Measurements from ENCODE around the gene LMAN2.
"Not testable (repeated sequence)": the region's sequence is repeated elsewhere in the genome, so short reads cannot be mapped to it uniquely, and the experiment has no call there.

Gene LMAN2

DNA sequence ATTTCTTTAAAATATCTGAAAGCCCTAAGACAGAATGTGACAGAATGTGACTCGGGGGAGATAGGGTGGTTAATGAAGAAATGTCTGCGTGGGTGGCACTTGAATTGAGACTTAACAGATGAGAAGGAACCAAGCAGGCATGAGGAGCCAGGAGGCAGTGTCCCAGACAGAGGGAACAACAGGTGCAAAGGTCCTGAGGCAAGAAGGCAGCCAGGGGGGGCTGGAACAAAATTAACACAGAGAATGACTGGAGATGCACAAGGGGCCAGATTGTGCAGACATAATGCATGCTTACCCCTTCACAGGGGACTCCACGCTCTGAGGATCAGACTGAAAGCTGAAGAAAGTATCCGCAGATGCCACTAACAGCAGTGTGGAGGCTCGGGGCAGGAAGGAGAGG, 1.7 kb downstream of the LMAN2 start:
- peaks cover 2% of the 10 kb centered on the region for H3K36me3 ChIP-seq (ENCODE audit: control insufficient read depth, insufficient read depth, low read length)
- H3K4me3 ChIP-seq (ENCODE audit: low read depth, low read length), result no peak overlapping the region
- H3K9me3 ChIP-seq (ENCODE audit: control insufficient read depth, insufficient read depth, low read length), result no peaks in the 10 kb centered on the region
- H3K9ac ChIP-seq (ENCODE audit: low read depth, low read length), result no peak overlapping the region
- H3K27me3 ChIP-seq (ENCODE audit: control insufficient read depth, insufficient read depth, low read length), result peaks cover 2% of the 10 kb centered on the region
- H3K4me1 ChIP-seq (ENCODE audit: control insufficient read depth, insufficient read depth, low read length), result peaks cover 5% of the 10 kb centered on the region

- Histone ChIP-seq H3K9me3 (ENCODE audit: control insufficient read depth, insufficient read depth, low read length) (no peaks in the 10 kb centered on the region), H3K4me3 (ENCODE audit: low read depth, low read length) (no peak overlapping the region), H3K27me3 (ENCODE audit: control insufficient read depth, insufficient read depth, low read length) (peaks cover 1% of the 10 kb centered on the region), H3K9ac (ENCODE audit: low read depth, low read length) (no peak overlapping the region), H3K4me1 (ENCODE audit: control insufficient read depth, insufficient read depth, low read length) (peaks cover 5% of the 10 kb centered on the region), H3K36me3 (ENCODE audit: control insufficient read depth, insufficient read depth, low read length) (peaks cover 2% of the 10 kb centered on the region)
These were observed 2.2 kb downstream of the LMAN2 start for GRCh38 chr5:177349362-177349647.

GRCh38 chr5:177347699-177348098, 3.8 kb downstream of the LMAN2 start:
- Histone ChIP-seq H3K9me3 (ENCODE audit: control insufficient read depth, insufficient read depth, low read length) (no peaks in the 10 kb centered on the region), H3K4me1 (ENCODE audit: control insufficient read depth, insufficient read depth, low read length) (peaks cover 5% of the 10 kb centered on the region), H3K9ac (ENCODE audit: low read depth, low read length) (no peak overlapping the region), H3K36me3 (ENCODE audit: control insufficient read depth, insufficient read depth, low read length) (peaks cover 2% of the 10 kb centered on the region), H3K27me3 (ENCODE audit: control insufficient read depth, insufficient read depth, low read length) (no peaks in the 10 kb centered on the region), H3K4me3 (ENCODE audit: low read depth, low read length) (no peak overlapping the region)

- H3K4me3 ChIP-seq (ENCODE audit: low read depth, low read length), result no peak overlapping the region
- peaks cover 5% of the 10 kb centered on the region for H3K4me1 ChIP-seq (ENCODE audit: control insufficient read depth, insufficient read depth, low read length)
- no peak overlapping the region for H3K9ac ChIP-seq (ENCODE audit: low read depth, low read length)
- H3K36me3 ChIP-seq (ENCODE audit: control insufficient read depth, insufficient read depth, low read length), result peaks cover 2% of the 10 kb centered on the region
- no peaks in the 10 kb centered on the region for H3K9me3 ChIP-seq (ENCODE audit: control insufficient read depth, insufficient read depth, low read length)
- H3K27me3 ChIP-seq (ENCODE audit: control insufficient read depth, insufficient read depth, low read length), result no peaks in the 10 kb centered on the region
These were observed 4.6 kb downstream of the LMAN2 start for GRCh38 chr5:177346820-177347219.

GRCh38 chr5:177344891-177345290, 6.6 kb downstream of the LMAN2 start:
- Histone ChIP-seq H3K36me3 (ENCODE audit: control insufficient read depth, insufficient read depth, low read length) (peaks cover 2% of the 10 kb centered on the region), H3K9ac (ENCODE audit: low read depth, low read length) (no peak overlapping the region), H3K9me3 (ENCODE audit: control insufficient read depth, insufficient read depth, low read length) (no peaks in the 10 kb centered on the region), H3K4me1 (ENCODE audit: control insufficient read depth, insufficient read depth, low read length) (no peaks in the 10 kb centered on the region), H3K27me3 (ENCODE audit: control insufficient read depth, insufficient read depth, low read length) (no peaks in the 10 kb centered on the region), H3K4me3 (ENCODE audit: low read depth, low read length) (no peak overlapping the region)

GRCh38 chr5:177343777-177344176, 7.7 kb downstream of the LMAN2 start:
- no peaks in the 10 kb centered on the region for H3K4me1 ChIP-seq (ENCODE audit: control insufficient read depth, insufficient read depth, low read length)
- H3K9ac ChIP-seq (ENCODE audit: low read depth, low read length), result no peak overlapping the region
- no peaks in the 10 kb centered on the region for H3K27me3 ChIP-seq (ENCODE audit: control insufficient read depth, insufficient read depth, low read length)
- no peaks in the 10 kb centered on the region for H3K9me3 ChIP-seq (ENCODE audit: control insufficient read depth, insufficient read depth, low read length)
- H3K4me3 ChIP-seq (ENCODE audit: low read depth, low read length), result no peak overlapping the region
- H3K36me3 ChIP-seq (ENCODE audit: control insufficient read depth, insufficient read depth, low read length), result peaks cover 2% of the 10 kb centered on the region

GRCh38 chr5:177343000-177343399, 8.5 kb downstream of the LMAN2 start:
- H3K9ac ChIP-seq (ENCODE audit: low read depth, low read length); H3K4me3 ChIP-seq (ENCODE audit: low read depth, low read length); H3K36me3 ChIP-seq (ENCODE audit: control insufficient read depth, insufficient read depth, low read length); H3K9me3 ChIP-seq (ENCODE audit: control insufficient read depth, insufficient read depth, low read length); H3K4me1 ChIP-seq (ENCODE audit: control insufficient read depth, insufficient read depth, low read length); H3K27me3 ChIP-seq (ENCODE audit: control insufficient read depth, insufficient read depth, low read length): not testable (repeated sequence)

DNA sequence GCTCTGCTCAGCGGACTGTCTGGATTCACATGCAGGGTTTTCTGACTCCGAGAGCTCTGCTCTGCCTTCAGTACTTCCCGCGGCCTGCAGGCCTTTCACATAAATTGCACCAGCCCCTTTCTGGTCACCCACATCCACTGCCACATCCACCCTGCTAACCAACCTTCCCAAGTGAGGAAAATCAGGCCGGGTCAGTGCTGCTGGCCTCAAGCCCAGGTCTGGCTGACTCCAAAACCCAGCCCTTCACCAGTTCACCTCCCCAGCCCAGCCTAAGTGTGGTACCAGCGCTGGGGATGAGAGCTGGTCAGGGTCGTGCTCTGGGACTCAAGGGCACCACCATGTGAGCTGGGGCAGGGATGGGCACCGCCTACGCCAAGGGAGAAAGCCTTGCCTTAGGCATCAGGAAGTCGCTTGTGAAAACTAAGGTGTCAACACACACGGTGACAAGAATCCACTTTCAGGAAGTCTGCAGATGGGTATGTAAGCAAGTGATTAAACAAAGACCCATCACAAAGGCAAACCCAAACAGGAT, 12.3 kb downstream of the LMAN2 start:
- Histone ChIP-seq H3K4me1 (ENCODE audit: control insufficient read depth, insufficient read depth, low read length) (no peaks in the 10 kb centered on the region), H3K27me3 (ENCODE audit: control insufficient read depth, insufficient read depth, low read length) (no peaks in the 10 kb centered on the region), H3K4me3 (ENCODE audit: low read depth, low read length) (no peak overlapping the region), H3K36me3 (ENCODE audit: control insufficient read depth, insufficient read depth, low read length) (peaks cover 30% of the 10 kb centered on the region), H3K9me3 (ENCODE audit: control insufficient read depth, insufficient read depth, low read length) (no peaks in the 10 kb centered on the region), H3K9ac (ENCODE audit: low read depth, low read length) (no peak overlapping the region)

- H3K4me3 ChIP-seq (ENCODE audit: low read depth, low read length), result no peak overlapping the region
- no peaks in the 10 kb centered on the region for H3K4me1 ChIP-seq (ENCODE audit: control insufficient read depth, insufficient read depth, low read length)
- no peaks in the 10 kb centered on the region for H3K9me3 ChIP-seq (ENCODE audit: control insufficient read depth, insufficient read depth, low read length)
- H3K9ac ChIP-seq (ENCODE audit: low read depth, low read length), result no peak overlapping the region
- peaks cover 37% of the 10 kb centered on the region for H3K36me3 ChIP-seq (ENCODE audit: control insufficient read depth, insufficient read depth, low read length)
- no peaks in the 10 kb centered on the region for H3K27me3 ChIP-seq (ENCODE audit: control insufficient read depth, insufficient read depth, low read length)
These were observed 13.0 kb downstream of the LMAN2 start for GRCh38 chr5:177338251-177339106.

DNA sequence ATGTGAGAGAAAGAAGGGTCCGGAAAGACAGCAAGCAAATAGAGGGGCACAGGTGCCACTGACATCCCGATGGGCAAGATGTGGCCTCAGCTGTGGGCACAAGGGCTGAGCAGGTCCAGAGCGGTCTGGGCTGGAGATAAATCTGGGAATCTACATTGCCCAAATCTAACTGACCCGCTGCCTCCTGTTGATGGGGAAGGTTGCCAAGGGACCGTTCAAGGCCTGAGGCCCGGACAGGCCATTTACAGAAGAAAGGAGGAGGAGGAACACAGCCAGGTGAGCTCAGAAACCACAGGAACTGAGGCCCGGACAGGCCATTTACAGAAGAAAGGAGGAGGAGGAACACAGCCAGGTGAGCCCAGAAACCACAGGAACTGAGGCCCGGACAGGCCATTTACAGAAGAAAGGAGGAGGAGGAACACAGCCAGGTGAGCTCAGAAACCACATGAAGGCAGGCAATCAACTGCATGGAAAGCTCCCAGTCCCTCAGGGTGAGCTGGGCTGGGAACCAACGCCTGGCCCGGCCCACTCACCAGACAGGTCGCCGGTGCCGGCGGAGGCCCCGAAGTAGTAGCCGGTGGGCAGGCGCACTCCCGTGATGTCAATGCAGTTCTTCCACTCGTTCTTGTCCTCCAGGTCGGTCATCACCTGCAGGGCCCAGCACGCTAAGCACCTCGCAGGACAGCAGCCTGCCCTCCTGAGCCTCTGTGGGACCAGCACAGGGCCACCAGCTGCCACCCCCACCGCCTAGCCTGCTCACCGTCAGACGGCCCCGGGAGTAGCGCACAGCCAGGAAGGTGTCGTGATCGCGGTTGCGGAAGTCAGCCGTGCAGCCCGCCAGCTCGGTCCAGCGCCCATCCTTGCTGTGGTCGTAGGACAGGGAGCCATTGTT, 14.6 kb downstream of the LMAN2 start:
- Histone ChIP-seq H3K27me3 (ENCODE audit: control insufficient read depth, insufficient read depth, low read length) (no peaks in the 10 kb centered on the region), H3K4me1 (ENCODE audit: control insufficient read depth, insufficient read depth, low read length) (no peaks in the 10 kb centered on the region), H3K36me3 (ENCODE audit: control insufficient read depth, insufficient read depth, low read length) (peaks cover 49% of the 10 kb centered on the region), H3K9ac (ENCODE audit: low read depth, low read length) (no peak overlapping the region), H3K4me3 (ENCODE audit: low read depth, low read length) (no peak overlapping the region), H3K9me3 (ENCODE audit: control insufficient read depth, insufficient read depth, low read length) (no peaks in the 10 kb centered on the region)

DNA sequence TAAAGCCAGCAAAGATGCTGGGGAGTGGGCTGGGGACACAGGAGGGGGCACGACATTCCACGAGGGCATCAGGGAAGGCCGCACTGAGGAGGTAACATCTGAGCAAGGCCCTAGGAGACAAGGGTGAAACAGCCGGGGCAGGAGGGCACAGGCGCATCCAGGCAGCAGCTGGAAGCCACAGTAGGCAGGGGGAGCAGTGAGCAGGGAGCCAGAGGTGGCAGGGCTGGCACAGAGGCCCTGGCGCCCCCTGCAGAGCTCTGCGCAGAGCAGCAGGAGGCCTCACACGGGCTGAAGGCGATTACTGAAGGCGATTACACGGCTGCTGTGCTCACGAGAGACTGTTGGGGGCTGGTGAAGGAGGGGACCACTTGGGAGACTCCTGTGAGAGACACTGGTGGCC, 15.4 kb downstream of the LMAN2 start:
- H3K4me3 ChIP-seq (ENCODE audit: low read depth, low read length), result no peak overlapping the region
- no peaks in the 10 kb centered on the region for H3K27me3 ChIP-seq (ENCODE audit: control insufficient read depth, insufficient read depth, low read length)
- H3K9me3 ChIP-seq (ENCODE audit: control insufficient read depth, insufficient read depth, low read length), result no peaks in the 10 kb centered on the region
- H3K4me1 ChIP-seq (ENCODE audit: control insufficient read depth, insufficient read depth, low read length), result no peaks in the 10 kb centered on the region
- H3K36me3 ChIP-seq (ENCODE audit: control insufficient read depth, insufficient read depth, low read length), result peaks cover 56% of the 10 kb centered on the region
- no peak overlapping the region for H3K9ac ChIP-seq (ENCODE audit: low read depth, low read length)

- H3K4me3 ChIP-seq (ENCODE audit: low read depth, low read length), result no peak overlapping the region
- H3K9me3 ChIP-seq (ENCODE audit: control insufficient read depth, insufficient read depth, low read length), result no peaks in the 10 kb centered on the region
- H3K9ac ChIP-seq (ENCODE audit: low read depth, low read length), result no peak overlapping the region
- peaks cover 57% of the 10 kb centered on the region for H3K36me3 ChIP-seq (ENCODE audit: control insufficient read depth, insufficient read depth, low read length)
- no peaks in the 10 kb centered on the region for H3K4me1 ChIP-seq (ENCODE audit: control insufficient read depth, insufficient read depth, low read length)
- H3K27me3 ChIP-seq (ENCODE audit: control insufficient read depth, insufficient read depth, low read length), result no peaks in the 10 kb centered on the region
These were observed 15.8 kb downstream of the LMAN2 start for GRCh38 chr5:177335701-177336065.

Measured in iPS-15b (cell line).